ENCODE data around the gene C16orf74. TPM values are rescaled to one million over a fixed set of nuclear protein-coding genes. Genes with fewer than 3 reads are reported as not detected.

The C16orf74 gene
- total and polyA plus RNA-seq, 2 of the 8 experiments (the other 6 are each of a cell fraction or from before 2014, with no cell fraction given) = 7.3 to 9.3 TPM

DNA sequence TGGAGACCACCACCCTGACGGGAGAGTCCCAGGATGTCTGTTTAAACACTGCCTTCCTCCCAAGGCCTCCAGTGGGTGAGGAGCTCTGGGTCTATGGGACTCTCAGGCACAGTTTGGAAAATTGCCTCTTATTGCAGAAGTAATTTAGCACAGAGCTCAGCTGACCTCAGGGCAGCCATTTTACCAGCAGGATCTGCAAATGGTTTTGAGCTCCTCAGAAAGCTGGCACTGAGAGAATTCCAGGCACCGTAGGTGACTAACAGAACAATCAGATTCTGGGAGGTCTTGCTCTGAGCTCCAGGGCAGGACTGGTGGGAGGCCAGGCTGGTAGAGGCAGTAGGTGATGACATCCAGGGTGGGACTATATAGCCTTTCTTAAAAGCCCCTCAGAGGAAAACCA lies 17.3 kb upstream of the C16orf74 start:
- peaks cover 3% of the 10 kb centered on the region; the same call in 1 of the 2 replicates for H3K79me1 ChIP-seq (ENCODE audit: low read depth, low read length)
- H4K8ac ChIP-seq (ENCODE audit: extremely low read depth, insufficient read depth, low read length) = peak overlapping the region; percentile 76; the same call in 1 of the 2 replicates
- WGBS, 2 experiments (ENCODE audit: extremely low coverage in 1 of 2, insufficient coverage in 1 of 2, insufficient read length in 1 of 2, insufficient replicate concordance in 2 of 2, low coverage in 1 of 2, low lambda C conversion rate in 2 of 2, missing lambda C conversion rate in 1 of 2) = 65% methylated on average over 2 of the region's 2 CpGs; no CpG with 5 or more reads in 1 of the 2 experiments
- H2BK5ac ChIP-seq (ENCODE audit: low read depth, low read length) = peak overlapping the region; percentile 60; the same call in 1 of the 2 replicates
- peak overlapping the region; percentile 86 for H4K5ac ChIP-seq (ENCODE audit: insufficient read length, low read depth, low read length)
- H3K4me1 ChIP-seq (replicated peaks in 1 of 4; ENCODE audit: control insufficient read depth in 3 of 4, insufficient read depth in 4 of 4, low read length in 3 of 4) = peaks cover 0 to 20% (median 10%) of the 10 kb centered on the region in 4 experiments; a peak in 5 of 7 replicates
- peak overlapping the region; percentile 9; the same call in 1 of the 2 replicates for H2BK15ac ChIP-seq (ENCODE audit: low read length)
- H3K23ac ChIP-seq (ENCODE audit: insufficient read length) = no peak overlapping the region
- H2BK12ac ChIP-seq (ENCODE audit: low read depth, low read length) = peak overlapping the region; percentile 1; the same call in 1 of the 2 replicates
- FAIRE-seq (no peak), DNase-seq (ENCODE audit: low read depth in 1 of 2, low spot score in 2 of 2) (peak in 1 of 2 experiments; percentile 54)
- no peak overlapping the region for H3K9ac ChIP-seq (replicated peaks in 1 of 4; ENCODE audit: extremely low read depth in 1 of 4, low read depth in 3 of 4, low read length in 3 of 4)
- H3K23me2 ChIP-seq (ENCODE audit: low read depth, low read length) = no peaks in the 10 kb centered on the region
- POLR2A ChIA-PET (ENCODE audit: partially characterized antibody) = interaction anchor here (1.1 to 1.4 kb wide), 5 partner anchors 9 to 34 kb away, joined by 3 to 8 read pairs (median 5); no protein-coding TSS in a partner anchor
- H3K14ac ChIP-seq (ENCODE audit: insufficient read length) = no peak overlapping the region
- H2AFZ ChIP-seq (ENCODE audit: low read length) = no peak overlapping the region
- 0 out of 8 replicates have a peak overlapping the region, but pooled peaks of 1 of the 4 experiments have one; percentile 5 for H3K4me3 ChIP-seq (ENCODE audit: extremely low read depth in 1 of 4, insufficient read depth in 2 of 4, low read depth in 3 of 4, low read length in 4 of 4)
- peak overlapping the region; percentile 51 for H2BK120ac ChIP-seq (replicated peaks; ENCODE audit: low read depth, low read length)
- peak overlapping the region; percentile 57 for H4K91ac ChIP-seq (replicated peaks; ENCODE audit: insufficient read length, low read length)
- peak overlapping the region; percentile 87 for H2BK20ac ChIP-seq (ENCODE audit: low read length)
- CTCF ChIA-PET (ENCODE audit: partially characterized antibody) = interaction anchor here (0.9 to 1.9 kb wide), 5 partner anchors 9 to 1375 kb away, joined by 3 to 6 read pairs (median 3); no protein-coding TSS in a partner anchor
- peak overlapping the region; percentile 67; the same call in 1 of the 2 replicates for H2AK5ac ChIP-seq (ENCODE audit: low read depth, low read length)
- H3K27me3 ChIP-seq (replicated peaks in 1 of 4; ENCODE audit: control insufficient read depth in 3 of 4, extremely low read depth in 1 of 4, insufficient read depth in 3 of 4, low read length in 3 of 4) = no peaks in the 10 kb centered on the region; a peak in 1 of 7 replicates
- no peak overlapping the region for H3K56ac ChIP-seq (replicated peaks; ENCODE audit: insufficient read length, low read depth, low read length)
- no peaks in the 10 kb centered on the region for H3K79me2 ChIP-seq (ENCODE audit: control insufficient read depth in 1 of 2, insufficient read depth in 2 of 2, low read length in 2 of 2)
- H3K27ac ChIP-seq (ENCODE audit: low read depth, low read length) = no peak overlapping the region
- H3K4ac ChIP-seq (replicated peaks; ENCODE audit: insufficient read length, low read depth, low read length) = no peak overlapping the region
- H3K36me3 ChIP-seq (ENCODE audit: control insufficient read depth in 2 of 4, insufficient read depth in 4 of 4, low read length in 3 of 4) = no peaks in the 10 kb centered on the region
- no peaks in the 10 kb centered on the region for H3K9me3 ChIP-seq (ENCODE audit: insufficient read depth in 2 of 2, low read depth in 1 of 2, low read length in 1 of 2)
- peak overlapping the region; percentile 51; the same call in 1 of the 2 replicates for H3K18ac ChIP-seq (ENCODE audit: extremely low read depth, low read length)
- no peaks in the 10 kb centered on the region for H4K20me1 ChIP-seq (replicated peaks in 1 of 2; ENCODE audit: control insufficient read depth in 1 of 2, insufficient read depth in 2 of 2, low read length in 2 of 2)
- peak overlapping the region; percentile 26; a peak in 3 of 4 replicates for H3K4me2 ChIP-seq (ENCODE audit: insufficient read depth in 1 of 2, low read depth in 2 of 2, low read length in 2 of 2)
- TF ChIP-seq ASH2L (IDR thresholded peaks at IDR 0.05; ENCODE audit: low read length) (peak; percentile 26), TEAD4 (IDR thresholded peaks at IDR 0.05; ENCODE audit: low read depth, low read length) (peak; percentile 72), YY1 (IDR thresholded peaks at IDR 0.05; ENCODE audit: low read depth, low read length) (peak; percentile 91)
- TF ChIP-seq, protein P1, sequence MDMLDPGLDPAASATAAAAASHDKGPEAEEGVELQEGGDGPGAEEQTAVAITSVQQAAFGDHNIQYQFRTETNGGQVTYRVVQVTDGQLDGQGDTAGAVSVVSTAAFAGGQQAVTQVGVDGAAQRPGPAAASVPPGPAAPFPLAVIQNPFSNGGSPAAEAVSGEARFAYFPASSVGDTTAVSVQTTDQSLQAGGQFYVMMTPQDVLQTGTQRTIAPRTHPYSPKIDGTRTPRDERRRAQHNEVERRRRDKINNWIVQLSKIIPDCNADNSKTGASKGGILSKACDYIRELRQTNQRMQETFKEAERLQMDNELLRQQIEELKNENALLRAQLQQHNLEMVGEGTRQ (IDR thresholded peaks at IDR 0.05; ENCODE audit: low read length) = no peak
